ENCODE measurements around the gene CMTM7. TPM values are rescaled to one million over a fixed set of nuclear protein-coding genes. Genes with fewer than 3 reads are reported as not detected.

Gene CMTM7
- total and polyA plus RNA-seq, 2 of the 13 experiments (the other 11 are each of a cell fraction or from before 2014, with no cell fraction given) = 20.9 to 21.4 TPM

DNA sequence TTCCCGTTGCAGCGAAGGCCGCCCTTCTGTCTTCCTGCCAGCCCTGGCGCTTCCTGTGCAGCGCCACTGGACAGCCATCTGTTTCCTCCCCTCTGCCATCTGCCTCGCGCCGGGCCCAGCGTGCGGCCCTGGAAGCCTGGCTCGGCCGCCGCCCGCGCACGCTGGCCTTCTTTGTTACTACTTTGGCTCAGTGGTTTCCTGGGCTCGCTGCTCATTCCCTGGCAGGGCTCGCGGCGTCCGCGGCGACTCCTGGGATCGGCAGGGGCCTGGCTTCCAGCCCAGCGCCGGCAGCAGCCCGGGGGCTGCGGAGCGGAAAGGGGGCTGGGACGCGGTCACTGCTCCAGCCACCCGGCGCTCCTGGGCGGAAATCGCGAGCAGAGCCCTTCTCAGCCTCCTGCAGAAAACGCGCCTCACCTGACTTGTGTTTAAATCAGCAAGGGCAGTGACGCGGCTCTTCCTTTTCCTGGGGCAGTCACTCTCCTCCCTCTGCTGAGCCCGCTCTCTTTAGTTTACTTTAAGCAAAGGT is 10.0 kb downstream of the CMTM7 start (continued):
- TF ChIP-seq, protein P1, sequence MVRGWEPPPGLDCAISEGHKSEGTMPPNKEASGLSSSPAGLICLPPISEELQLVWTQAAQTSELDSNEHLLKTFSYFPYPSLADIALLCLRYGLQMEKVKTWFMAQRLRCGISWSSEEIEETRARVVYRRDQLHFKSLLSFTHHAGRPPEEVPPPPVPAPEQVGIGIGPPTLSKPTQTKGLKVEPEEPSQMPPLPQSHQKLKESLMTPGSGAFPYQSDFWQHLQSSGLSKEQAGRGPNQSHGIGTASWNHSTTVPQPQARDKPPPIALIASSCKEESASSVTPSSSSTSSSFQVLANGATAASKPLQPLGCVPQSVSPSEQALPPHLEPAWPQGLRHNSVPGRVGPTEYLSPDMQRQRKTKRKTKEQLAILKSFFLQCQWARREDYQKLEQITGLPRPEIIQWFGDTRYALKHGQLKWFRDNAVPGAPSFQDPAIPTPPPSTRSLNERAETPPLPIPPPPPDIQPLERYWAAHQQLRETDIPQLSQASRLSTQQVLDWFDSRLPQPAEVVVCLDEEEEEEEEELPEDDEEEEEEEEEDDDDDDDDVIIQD (CRISPR knock-in tag; IDR thresholded peaks at IDR 0.05; ENCODE audit: low read depth) = no peak
- peak in 1 of 2 experiments; percentile 33; a peak in 1 of 4 replicates for TF ChIP-seq POLR2A (IDR thresholded peaks at IDR 0.05; ENCODE audit: insufficient read depth in 1 of 2, low read depth in 2 of 2, low read length in 2 of 2)
- 0 out of 2 replicates have a peak, but pooled peaks have one; percentile 75 for TF ChIP-seq ZNF614 (CRISPR knock-in tag; IDR thresholded peaks at IDR 0.05; ENCODE audit: borderline replicate concordance)
- no peak for TF ChIP-seq MAFK (conservative IDR thresholded peaks at IDR 0.05 in 1 of 2, IDR thresholded peaks at IDR 0.05 in 1 of 2; ENCODE audit: low read length in 2 of 2)
- peak; percentile 72; the same call in 1 of the 2 replicates for TF ChIP-seq ZNF776 (CRISPR knock-in tag; IDR thresholded peaks at IDR 0.05)
- no peak for TF ChIP-seq ZBTB8A (CRISPR knock-in tag; IDR thresholded peaks at IDR 0.05; ENCODE audit: borderline replicate concordance, low read depth)
- TF ChIP-seq SRSF9 (IDR thresholded peaks at IDR 0.05; ENCODE audit: borderline replicate concordance, insufficient read depth, low read depth, low read length, poor library complexity, severe bottlenecking) = no peak
- TF ChIP-seq, protein P2, sequence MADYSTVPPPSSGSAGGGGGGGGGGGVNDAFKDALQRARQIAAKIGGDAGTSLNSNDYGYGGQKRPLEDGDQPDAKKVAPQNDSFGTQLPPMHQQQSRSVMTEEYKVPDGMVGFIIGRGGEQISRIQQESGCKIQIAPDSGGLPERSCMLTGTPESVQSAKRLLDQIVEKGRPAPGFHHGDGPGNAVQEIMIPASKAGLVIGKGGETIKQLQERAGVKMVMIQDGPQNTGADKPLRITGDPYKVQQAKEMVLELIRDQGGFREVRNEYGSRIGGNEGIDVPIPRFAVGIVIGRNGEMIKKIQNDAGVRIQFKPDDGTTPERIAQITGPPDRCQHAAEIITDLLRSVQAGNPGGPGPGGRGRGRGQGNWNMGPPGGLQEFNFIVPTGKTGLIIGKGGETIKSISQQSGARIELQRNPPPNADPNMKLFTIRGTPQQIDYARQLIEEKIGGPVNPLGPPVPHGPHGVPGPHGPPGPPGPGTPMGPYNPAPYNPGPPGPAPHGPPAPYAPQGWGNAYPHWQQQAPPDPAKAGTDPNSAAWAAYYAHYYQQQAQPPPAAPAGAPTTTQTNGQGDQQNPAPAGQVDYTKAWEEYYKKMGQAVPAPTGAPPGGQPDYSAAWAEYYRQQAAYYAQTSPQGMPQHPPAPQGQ (CRISPR knock-in tag; IDR thresholded peaks at IDR 0.05; ENCODE audit: borderline replicate concordance) = no peak
- peak; percentile 38 for TF ChIP-seq HNRNPK (IDR thresholded peaks at IDR 0.05; ENCODE audit: low read depth, low read length, poor library complexity, severe bottlenecking)
- peak; percentile 80 for TF ChIP-seq HNRNPLL (IDR thresholded peaks at IDR 0.05; ENCODE audit: low read depth, low read length, poor library complexity, severe bottlenecking)
- TF ChIP-seq GFI1 (CRISPR knock-in tag; IDR thresholded peaks at IDR 0.05; ENCODE audit: borderline replicate concordance) = peak; percentile 78
- no peak for TF ChIP-seq NCOA2 (CRISPR knock-in tag; IDR thresholded peaks at IDR 0.05)
- TF ChIP-seq ZBTB21 (CRISPR knock-in tag; IDR thresholded peaks at IDR 0.05) = no peak
- no peak; the same call in 1 of the 2 replicates for TF ChIP-seq KLF9 (CRISPR knock-in tag; IDR thresholded peaks at IDR 0.05; ENCODE audit: low read depth)
- no peak for TF ChIP-seq KDM6A (CRISPR knock-in tag; IDR thresholded peaks at IDR 0.05; ENCODE audit: low read depth)
- TF ChIP-seq, protein P3, sequence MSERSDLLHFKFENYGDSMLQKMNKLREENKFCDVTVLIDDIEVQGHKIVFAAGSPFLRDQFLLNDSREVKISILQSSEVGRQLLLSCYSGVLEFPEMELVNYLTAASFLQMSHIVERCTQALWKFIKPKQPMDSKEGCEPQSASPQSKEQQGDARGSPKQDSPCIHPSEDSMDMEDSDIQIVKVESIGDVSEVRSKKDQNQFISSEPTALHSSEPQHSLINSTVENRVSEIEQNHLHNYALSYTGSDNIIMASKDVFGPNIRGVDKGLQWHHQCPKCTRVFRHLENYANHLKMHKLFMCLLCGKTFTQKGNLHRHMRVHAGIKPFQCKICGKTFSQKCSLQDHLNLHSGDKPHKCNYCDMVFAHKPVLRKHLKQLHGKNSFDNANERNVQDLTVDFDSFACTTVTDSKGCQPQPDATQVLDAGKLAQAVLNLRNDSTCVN (CRISPR knock-in tag; IDR thresholded peaks at IDR 0.05; ENCODE audit: borderline replicate concordance) = 0 out of 2 replicates have a peak, but pooled peaks have one; percentile 25
- TF ChIP-seq ZSCAN20 (CRISPR knock-in tag; IDR thresholded peaks at IDR 0.05; ENCODE audit: borderline replicate concordance) = 0 out of 2 replicates have a peak, but pooled peaks have one; percentile 7
- TF ChIP-seq PHF20 (CRISPR knock-in tag; IDR thresholded peaks at IDR 0.05) = 0 out of 2 replicates have a peak, but pooled peaks have one; percentile 46
- no peak; the same call in 1 of the 2 replicates for TF ChIP-seq BRCA1 (CRISPR knock-in tag; IDR thresholded peaks at IDR 0.05)
- TF ChIP-seq PLRG1 (conservative IDR thresholded peaks at IDR 0.05) = no peak
- TF ChIP-seq, protein P4, sequence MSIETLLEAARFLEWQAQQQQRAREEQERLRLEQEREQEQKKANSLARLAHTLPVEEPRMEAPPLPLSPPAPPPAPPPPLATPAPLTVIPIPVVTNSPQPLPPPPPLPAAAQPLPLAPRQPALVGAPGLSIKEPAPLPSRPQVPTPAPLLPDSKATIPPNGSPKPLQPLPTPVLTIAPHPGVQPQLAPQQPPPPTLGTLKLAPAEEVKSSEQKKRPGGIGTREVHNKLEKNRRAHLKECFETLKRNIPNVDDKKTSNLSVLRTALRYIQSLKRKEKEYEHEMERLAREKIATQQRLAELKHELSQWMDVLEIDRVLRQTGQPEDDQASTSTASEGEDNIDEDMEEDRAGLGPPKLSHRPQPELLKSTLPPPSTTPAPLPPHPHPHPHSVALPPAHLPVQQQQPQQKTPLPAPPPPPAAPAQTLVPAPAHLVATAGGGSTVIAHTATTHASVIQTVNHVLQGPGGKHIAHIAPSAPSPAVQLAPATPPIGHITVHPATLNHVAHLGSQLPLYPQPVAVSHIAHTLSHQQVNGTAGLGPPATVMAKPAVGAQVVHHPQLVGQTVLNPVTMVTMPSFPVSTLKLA (IDR thresholded peaks at IDR 0.05) = 0 out of 2 replicates have a peak, but pooled peaks have one; percentile 16
- no peak for TF ChIP-seq PTBP1 (IDR thresholded peaks at IDR 0.05; ENCODE audit: low read depth, low read length, poor library complexity, severe bottlenecking)
- TF ChIP-seq MYC (CRISPR knock-in tag; IDR thresholded peaks at IDR 0.05; ENCODE audit: borderline replicate concordance) = peak; percentile 86
- no peak for TF ChIP-seq NONO (IDR thresholded peaks at IDR 0.05)
- peak; percentile 65; the same call in 1 of the 2 replicates for TF ChIP-seq NONO (CRISPR knock-in tag; conservative IDR thresholded peaks at IDR 0.05)
- TF ChIP-seq GATAD2A (CRISPR knock-in tag; IDR thresholded peaks at IDR 0.05) = no peak
